DOHH2 (cell line): ENCODE results near the gene PHACTR1.

Source experiments
- CTCF ChIP-seq: fragments of 200-600 bp; sonication (generic); IDR thresholded peaks from one replicate; pipeline ENCODE4 v1.5.1; 2014; ENCODE audit warnings: antibody characterized with exemption, mild to moderate bottlenecking, low read depth, low read length; ENCODE audit not compliant: poor library complexity, severe bottlenecking
- EZH2phosphoT487 ChIP-seq: fragments of 200-600 bp; sonication (generic); IDR thresholded peaks from 2 replicates; pipeline ENCODE4 v1.6.1; 2017; ENCODE audit warnings: borderline replicate concordance, mild to moderate bottlenecking, antibody characterized with exemption, low read length, moderate library complexity, mixed read lengths

- TF ChIP-seq CTCF: no peak
- no peak for TF ChIP-seq EZH2phosphoT487
Measured at GRCh38 chr6:13183415-13184088, 467.0 kb downstream of the PHACTR1 start.
